Neural cell (in vitro differentiated cells): ENCODE results near the gene ANKRD66.

Experiments
- CTCF ChIP-seq: fragments of 450-650 bp; IDR thresholded peaks from 2 replicates; pipeline ENCODE4 v1.5.1; 2014; ENCODE audit warnings: antibody characterized with exemption, mild to moderate bottlenecking, moderate library complexity; ENCODE audit not compliant: poor library complexity, severe bottlenecking
- EP300 ChIP-seq: fragments of 450-650 bp; conservative IDR thresholded peaks from 2 replicates; pipeline ENCODE4 v1.6.1; 2014; ENCODE audit warnings: antibody characterized with exemption, mild to moderate bottlenecking, moderate library complexity; ENCODE audit not compliant: poor library complexity, severe bottlenecking
- EZH2 ChIP-seq: fragments of 200-600, 300-800 bp; shearing (Covaris generic), sonication (generic); IDR thresholded peaks from 2 replicates; pipeline ENCODE4 v1.6.1; 2014; ENCODE audit warnings: antibody characterized with exemption, low read length, borderline replicate concordance, mild to moderate bottlenecking; ENCODE audit not compliant: insufficient read depth, poor library complexity, severe bottlenecking
- MXI1 ChIP-seq: fragments of 450-650 bp; conservative IDR thresholded peaks from 2 replicates; pipeline ENCODE4 v1.6.1; 2014; ENCODE audit warnings: antibody characterized with exemption, mild to moderate bottlenecking; ENCODE audit not compliant: poor library complexity, severe bottlenecking
- POLR2AphosphoS5 ChIP-seq: IDR thresholded peaks from 2 replicates; pipeline ENCODE4 v1.6.1; 2012
- RAD21 ChIP-seq: fragments of 450-650 bp; conservative IDR thresholded peaks from 2 replicates; pipeline ENCODE4 v1.6.1; 2014; ENCODE audit warnings: antibody characterized with exemption, mild to moderate bottlenecking, moderate library complexity
- SMC3 ChIP-seq: fragments of 450-650 bp; conservative IDR thresholded peaks from 2 replicates; pipeline ENCODE4 v1.6.1; 2014; ENCODE audit warnings: antibody characterized with exemption, mild to moderate bottlenecking, moderate library complexity; ENCODE audit not compliant: poor library complexity
- TAF1 ChIP-seq: IDR thresholded peaks from 2 replicates; pipeline ENCODE4 v1.6.1; 2012; ENCODE audit warnings: low read depth

DNA sequence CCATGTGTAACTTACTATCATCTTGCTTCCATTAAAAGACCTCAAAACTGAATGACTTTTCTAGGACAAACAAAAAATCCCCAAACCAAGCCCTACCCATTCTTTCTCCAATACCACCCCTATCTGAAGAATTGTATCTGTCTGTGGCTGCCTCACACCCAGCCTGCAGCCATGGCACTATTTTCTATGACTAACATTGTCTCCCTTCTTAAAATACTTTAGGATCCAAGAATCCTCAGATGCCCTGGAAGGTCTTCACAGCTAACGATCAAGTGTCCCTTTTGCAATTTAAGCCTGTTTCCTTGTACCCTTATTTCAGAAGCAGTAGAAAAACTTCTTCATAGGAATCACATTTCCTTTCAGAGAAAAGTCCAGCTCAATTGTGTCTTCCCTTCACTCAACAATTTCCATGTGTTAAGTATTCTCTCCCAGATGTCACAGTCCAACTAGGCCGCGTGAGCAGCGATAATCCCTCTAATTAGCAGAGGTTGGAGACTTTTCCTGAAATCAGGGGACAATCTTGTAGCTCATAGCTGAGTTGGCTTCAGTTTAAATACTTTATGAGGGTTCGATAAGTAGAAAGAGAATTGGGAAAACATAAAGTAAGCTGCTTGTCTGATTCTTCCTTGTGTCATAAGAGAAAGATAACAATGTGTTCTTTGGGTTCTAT is 41.3 kb downstream of the ANKRD66 start:
- no peak for TF ChIP-seq CTCF
- no peak for TF ChIP-seq EP300
- TF ChIP-seq RAD21: no peak
- no peak for TF ChIP-seq POLR2AphosphoS5
- TF ChIP-seq TAF1: no peak
- TF ChIP-seq EZH2: no peak
- TF ChIP-seq SMC3: no peak
- no peak for TF ChIP-seq MXI1
